ENCODE results near the gene SLC39A3. TPM values are rescaled to one million over a fixed set of nuclear protein-coding genes. Genes with fewer than 3 reads are reported as not detected.

The SLC39A3 gene
- total RNA-seq, 1 donor from 2014 or later = 22.6 TPM

GRCh38 chr19:2770055-2771013, 30.5 kb upstream of the SLC39A3 start:
- TF ChIP-seq CTCF (IDR thresholded peaks at IDR 0.05; ENCODE audit: borderline replicate concordance) = no peak
- H3K4me1 ChIP-seq = peaks cover 60% of the 10 kb centered on the region

GRCh38 chr19:2769218-2769617, 29.4 kb upstream of the SLC39A3 start:
- Histone ChIP-seq H3K27ac (replicated peaks) (peak overlapping the region; percentile 84), H3K4me1 (peaks cover 49% of the 10 kb centered on the region), H3K27me3 (ENCODE audit: low read depth) (no peaks in the 10 kb centered on the region), H3K36me3 (peaks cover 46% of the 10 kb centered on the region), H3K4me3 (no peak overlapping the region), H3K9me3 (replicated peaks) (no peaks in the 10 kb centered on the region)
- no peak for TF ChIP-seq CTCF (IDR thresholded peaks at IDR 0.05; ENCODE audit: borderline replicate concordance)
- DNase-seq = no peak
- intact Hi-C loops (cut with micrococcal nuclease) = no loop called here

More at GRCh38 chr19:2770055-2771013, 30.5 kb upstream of the SLC39A3 start:
- no peaks in the 10 kb centered on the region for H3K27me3 ChIP-seq (ENCODE audit: low read depth)
- DNase-seq = peak; percentile 65
- H3K9me3 ChIP-seq (replicated peaks) = no peaks in the 10 kb centered on the region
- H3K4me3 ChIP-seq = peak overlapping the region; percentile 22
- H3K27ac ChIP-seq (replicated peaks) = peak overlapping the region; percentile 84
- intact Hi-C loops (cut with micrococcal nuclease) = no loop called here
- peaks cover 35% of the 10 kb centered on the region for H3K36me3 ChIP-seq

- peak overlapping the region; percentile 84 for H3K27ac ChIP-seq (replicated peaks)
- peaks cover 53% of the 10 kb centered on the region for H3K36me3 ChIP-seq
- H3K27me3 ChIP-seq (ENCODE audit: low read depth) = no peaks in the 10 kb centered on the region
- H3K4me1 ChIP-seq = peaks cover 45% of the 10 kb centered on the region
- no peak for TF ChIP-seq CTCF (IDR thresholded peaks at IDR 0.05; ENCODE audit: borderline replicate concordance)
- DNase-seq = no peak
- H3K9me3 ChIP-seq (replicated peaks) = no peaks in the 10 kb centered on the region
- intact Hi-C loops (cut with micrococcal nuclease) = no loop called here
- H3K4me3 ChIP-seq = no peak overlapping the region
Measured at GRCh38 chr19:2768365-2769132, 28.7 kb upstream of the SLC39A3 start.

- DNase-seq = no peak
- intact Hi-C loops (cut with micrococcal nuclease) = no loop called here
Measured at GRCh38 chr19:2767688-2768087, 27.9 kb upstream of the SLC39A3 start.

More at GRCh38 chr19:2767688-2768087, 27.9 kb upstream of the SLC39A3 start:
- Histone ChIP-seq H3K36me3 (peaks cover 61% of the 10 kb centered on the region), H3K27ac (replicated peaks) (no peak overlapping the region), H3K9me3 (replicated peaks) (no peaks in the 10 kb centered on the region), H3K27me3 (ENCODE audit: low read depth) (no peaks in the 10 kb centered on the region), H3K4me3 (no peak overlapping the region), H3K4me1 (peaks cover 45% of the 10 kb centered on the region)
- TF ChIP-seq CTCF (IDR thresholded peaks at IDR 0.05; ENCODE audit: borderline replicate concordance) = no peak
